OCI-LY1 (cell line): ENCODE measurements around the gene IQSEC3.

Experiments
- CTCF ChIP-seq: fragments of 200-600 bp; sonication (generic), shearing (Covaris generic); IDR thresholded peaks from 2 replicates; pipeline ENCODE4 v1.5.1; 2017; ENCODE audit warnings: mild to moderate bottlenecking, antibody characterized with exemption, low read length, moderate library complexity, mixed read lengths
- EZH2 ChIP-seq: fragments of 200-600 bp; sonication (generic), shearing (Covaris generic); IDR thresholded peaks from 2 replicates; pipeline ENCODE4 v1.8.0; 2017; ENCODE audit warnings: borderline replicate concordance, mixed run types, mild to moderate bottlenecking, antibody characterized with exemption, low read length, moderate library complexity, mixed read lengths

- no peak for TF ChIP-seq CTCF
- no peak for TF ChIP-seq EZH2
Observed at GRCh38 chr12:227286-227915, 160.8 kb downstream of the IQSEC3 start.
